WTC11 (cell line): Measurements from ENCODE around the gene LTV1. TPM values are rescaled to one million over a fixed set of nuclear protein-coding genes. Genes with fewer than 3 reads are reported as not detected.
A peak's percentile ranks its signal among the peaks of the same experiment; 100 is the strongest.

ENCODE experiments used
- ATAC-seq: fragments of 200-7000 bp; cut with Tn5 transposase; 2 replicates; pipeline ENCODE4 v1.10.0; 2021; ENCODE audit warnings: mild to moderate bottlenecking, moderate library complexity
- CTCF ChIA-PET: fragments of 300-600 bp; sonication (Branson Sonifier 250); formaldehyde crosslinking; loops from one replicate; lab custom pipeline; 2021; ENCODE audit warnings: antibody characterized with exemption; lab: Charles Lee
- POLR2A ChIA-PET: fragments of 350-600 bp; sonication (Branson Sonifier 250); formaldehyde crosslinking; loops from one replicate; lab custom pipeline; 2021; ENCODE audit warnings: antibody characterized with exemption; lab: Charles Lee
- DNase-seq: peaks from one replicate; pipeline ENCODE4 v3.0.0; 2021; ENCODE audit warnings: low spot score
- H3K27ac Mint-ChIP-seq: 2 replicates; pipeline ENCODE4 v1.8.0; 2021; ENCODE audit warnings: mixed read lengths
- H3K27me3 Mint-ChIP-seq: 2 replicates; pipeline ENCODE4 v1.8.0; 2021; ENCODE audit warnings: low read depth, mild to moderate bottlenecking, moderate library complexity, mixed read lengths
- H3K36me3 Mint-ChIP-seq: 2 replicates; pipeline ENCODE4 v1.8.0; 2021; ENCODE audit warnings: mixed read lengths
- H3K4me1 Mint-ChIP-seq: 2 replicates; pipeline ENCODE4 v1.8.0; 2022; ENCODE audit warnings: mixed read lengths
- H3K4me3 Mint-ChIP-seq: 2 replicates; pipeline ENCODE4 v1.8.0; 2021; ENCODE audit warnings: mild to moderate bottlenecking, moderate library complexity, mixed read lengths
- H3K9me3 Mint-ChIP-seq: 2 replicates; pipeline ENCODE4 v1.8.0; 2021; ENCODE audit warnings: mixed read lengths
- ESRRA ChIP-seq: sonication (generic); formaldehyde crosslinking; IDR thresholded peaks from 2 replicates; pipeline ENCODE4 v1.8.1; 2022; ENCODE audit warnings: mild to moderate bottlenecking, missing genetic modification reagents, borderline replicate concordance
- FOXP1 ChIP-seq: sonication (generic); formaldehyde crosslinking; IDR thresholded peaks from 2 replicates; pipeline ENCODE4 v1.8.0; 2022; ENCODE audit warnings: missing genetic modification reagents, mild to moderate bottlenecking, moderate library complexity, borderline replicate concordance
- HMGA2 ChIP-seq: fragments of 250-450 bp; sonication (Bioruptor Pico); IDR thresholded peaks from 2 replicates; pipeline ENCODE4 v1.4.0; 2021; ENCODE audit warnings: mild to moderate bottlenecking, moderate library complexity
- KAT7 ChIP-seq: sonication (generic); formaldehyde crosslinking; IDR thresholded peaks from 2 replicates; pipeline ENCODE4 v1.8.1; 2023; ENCODE audit warnings: missing genetic modification reagents, mild to moderate bottlenecking, borderline replicate concordance
- MYBL2 ChIP-seq: sonication (generic); formaldehyde crosslinking; IDR thresholded peaks from 2 replicates; pipeline ENCODE4 v1.8.1; 2023; ENCODE audit warnings: mild to moderate bottlenecking, moderate library complexity, missing genetic modification reagents
- NFATC4 ChIP-seq: fragments of 250-450 bp; sonication (Bioruptor Pico); IDR thresholded peaks from 2 replicates; pipeline ENCODE4 v1.9.0; 2021; ENCODE audit warnings: mild to moderate bottlenecking
- NFE2L1 ChIP-seq: sonication (generic); formaldehyde crosslinking; IDR thresholded peaks from 2 replicates; pipeline ENCODE4 v1.8.1; 2023; ENCODE audit warnings: missing genetic modification reagents
- NR3C1 ChIP-seq: sonication (generic); formaldehyde crosslinking; conservative IDR thresholded peaks from 2 replicates; pipeline ENCODE4 v1.8.1; 2023; ENCODE audit warnings: low read depth, mild to moderate bottlenecking, missing genetic modification reagents
- OVOL2 ChIP-seq: fragments of 250-450 bp; sonication (Bioruptor Pico); IDR thresholded peaks from 2 replicates; pipeline ENCODE4 v1.9.0; 2021; ENCODE audit warnings: mild to moderate bottlenecking, borderline replicate concordance
- RORB ChIP-seq: fragments of 250-450 bp; sonication (Bioruptor Pico); IDR thresholded peaks from 2 replicates; pipeline ENCODE4 v1.9.0; 2021; ENCODE audit warnings: mild to moderate bottlenecking
- SP1 ChIP-seq: sonication (generic); formaldehyde crosslinking; conservative IDR thresholded peaks from 2 replicates; pipeline ENCODE4 v1.8.1; 2022; ENCODE audit warnings: missing genetic modification reagents
- TCF7 ChIP-seq: sonication (generic); formaldehyde crosslinking; IDR thresholded peaks from 2 replicates; pipeline ENCODE4 v1.8.0; 2022; ENCODE audit warnings: mild to moderate bottlenecking, low read depth, missing genetic modification reagents, moderate library complexity
- ZNF121 ChIP-seq: sonication (generic); formaldehyde crosslinking; IDR thresholded peaks from 2 replicates; pipeline ENCODE4 v1.8.0; 2023; ENCODE audit warnings: missing genetic modification reagents
- ZNF396 ChIP-seq: fragments of 250-450 bp; sonication (Bioruptor Pico); IDR thresholded peaks from 2 replicates; pipeline ENCODE4 v1.8.0; 2021; ENCODE audit warnings: mild to moderate bottlenecking, moderate library complexity, borderline replicate concordance
- ZNF671 ChIP-seq: fragments of 250-450 bp; sonication (Bioruptor Pico); IDR thresholded peaks from 2 replicates; pipeline ENCODE4 v1.8.0; 2021; ENCODE audit warnings: mild to moderate bottlenecking
- total RNA-seq: library from RNA; stranded (reverse); gene quantifications from 3 replicates; pipeline ENCODE4 v1.2.3, GENCODE V29; 2021
- TF ChIP-seq, protein P1 (sequence below): sonication (generic); formaldehyde crosslinking; IDR thresholded peaks from 2 replicates; pipeline ENCODE4 v1.8.1; 2023; ENCODE audit warnings: mild to moderate bottlenecking, missing genetic modification reagents, moderate library complexity
- TF ChIP-seq, protein P2 (sequence below): sonication (generic); formaldehyde crosslinking; IDR thresholded peaks from 2 replicates; pipeline ENCODE4 v1.8.1; 2022; ENCODE audit warnings: low read depth, mild to moderate bottlenecking, moderate library complexity, missing genetic modification reagents, borderline replicate concordance
- TF ChIP-seq, protein P3 (sequence below): fragments of 250-450 bp; sonication (Bioruptor Pico); IDR thresholded peaks from 2 replicates; pipeline ENCODE4 v1.9.0; 2021; ENCODE audit warnings: mild to moderate bottlenecking, borderline replicate concordance
- TF ChIP-seq, protein P4 (sequence below): sonication (generic); formaldehyde crosslinking; IDR thresholded peaks from 2 replicates; pipeline ENCODE4 v1.8.0; 2022; ENCODE audit warnings: mild to moderate bottlenecking, missing genetic modification reagents
- TF ChIP-seq, protein P5 (sequence below): fragments of 200-600 bp; IDR thresholded peaks from 2 replicates; pipeline ENCODE4 v1.8.0; 2022; ENCODE audit warnings: antibody characterized with exemption
- TF ChIP-seq, protein P6 (sequence below): sonication (generic); formaldehyde crosslinking; IDR thresholded peaks from 2 replicates; pipeline ENCODE4 v1.8.1; 2022; ENCODE audit warnings: missing genetic modification reagents, borderline replicate concordance

Gene LTV1
- total RNA-seq, 1 experiment from 2014 or later, result 37.7 TPM

DNA sequence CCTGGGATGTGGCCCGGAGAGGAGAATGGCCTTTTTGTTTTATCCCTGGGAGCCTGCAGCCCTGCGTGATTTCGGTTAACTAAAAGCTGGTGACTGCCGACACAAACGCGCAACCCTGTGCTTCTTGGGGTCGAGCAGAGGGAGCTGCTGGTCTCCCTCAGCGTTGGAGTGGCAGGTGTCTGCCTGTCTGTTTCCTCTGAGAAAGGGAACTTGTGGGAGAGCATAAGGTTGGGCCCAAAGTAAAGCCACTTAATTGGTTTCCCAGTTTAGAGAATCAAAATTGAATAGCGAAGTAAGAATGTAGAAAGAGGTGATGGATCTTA lies 500 bp downstream of the LTV1 start:
- ChIA-PET CTCF (interaction anchor here (1.2 to 2.9 kb wide), 5 partner anchors 97 to 330 kb away, joined by 3 to 26 read pairs (median 8); no protein-coding TSS in a partner anchor), POLR2A (interaction anchor here (0.5 to 1.7 kb wide), 9 partner anchors 9 to 393 kb away, joined by 3 to 7 read pairs (median 3); partner anchors contain the start of genes ADAT2, FUCA2, PEX3 and PHACTR2)
- H3K27me3 Mint-ChIP-seq, result no peaks in the 10 kb centered on the region
- H3K4me1 Mint-ChIP-seq, result peaks cover 14% of the 10 kb centered on the region
- ATAC-seq, result no peak
- H3K36me3 Mint-ChIP-seq, result peaks cover 43% of the 10 kb centered on the region
- peaks cover 6% of the 10 kb centered on the region for H3K9me3 Mint-ChIP-seq
- TF ChIP-seq RORB (CRISPR knock-in tag) (no peak), FOXP1 (CRISPR knock-in tag) (no peak), HMGA2 (CRISPR knock-in tag) (no peak), NFATC4 (CRISPR knock-in tag) (no peak), ZNF671 (CRISPR knock-in tag) (no peak), NFE2L1 (CRISPR knock-in tag) (0 out of 2 replicates have a peak, but pooled peaks have one; percentile 8), KAT7 (CRISPR knock-in tag) (0 out of 2 replicates have a peak, but pooled peaks have one; percentile 61), ESRRA (CRISPR knock-in tag) (0 out of 2 replicates have a peak, but pooled peaks have one; percentile 36), ZNF396 (CRISPR knock-in tag) (no peak), OVOL2 (CRISPR knock-in tag) (no peak), MYBL2 (CRISPR knock-in tag) (no peak)
- TF ChIP-seq, protein P1, sequence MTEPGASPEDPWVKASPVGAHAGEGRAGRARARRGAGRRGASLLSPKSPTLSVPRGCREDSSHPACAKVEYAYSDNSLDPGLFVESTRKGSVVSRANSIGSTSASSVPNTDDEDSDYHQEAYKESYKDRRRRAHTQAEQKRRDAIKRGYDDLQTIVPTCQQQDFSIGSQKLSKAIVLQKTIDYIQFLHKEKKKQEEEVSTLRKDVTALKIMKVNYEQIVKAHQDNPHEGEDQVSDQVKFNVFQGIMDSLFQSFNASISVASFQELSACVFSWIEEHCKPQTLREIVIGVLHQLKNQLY (CRISPR knock-in tag), result no peak
- TF ChIP-seq, protein P2, sequence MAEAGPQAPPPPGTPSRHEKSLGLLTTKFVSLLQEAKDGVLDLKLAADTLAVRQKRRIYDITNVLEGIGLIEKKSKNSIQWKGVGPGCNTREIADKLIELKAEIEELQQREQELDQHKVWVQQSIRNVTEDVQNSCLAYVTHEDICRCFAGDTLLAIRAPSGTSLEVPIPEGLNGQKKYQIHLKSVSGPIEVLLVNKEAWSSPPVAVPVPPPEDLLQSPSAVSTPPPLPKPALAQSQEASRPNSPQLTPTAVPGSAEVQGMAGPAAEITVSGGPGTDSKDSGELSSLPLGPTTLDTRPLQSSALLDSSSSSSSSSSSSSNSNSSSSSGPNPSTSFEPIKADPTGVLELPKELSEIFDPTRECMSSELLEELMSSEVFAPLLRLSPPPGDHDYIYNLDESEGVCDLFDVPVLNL (CRISPR knock-in tag), result 0 out of 2 replicates have a peak, but pooled peaks have one; percentile 12
- TF ChIP-seq, protein P3, sequence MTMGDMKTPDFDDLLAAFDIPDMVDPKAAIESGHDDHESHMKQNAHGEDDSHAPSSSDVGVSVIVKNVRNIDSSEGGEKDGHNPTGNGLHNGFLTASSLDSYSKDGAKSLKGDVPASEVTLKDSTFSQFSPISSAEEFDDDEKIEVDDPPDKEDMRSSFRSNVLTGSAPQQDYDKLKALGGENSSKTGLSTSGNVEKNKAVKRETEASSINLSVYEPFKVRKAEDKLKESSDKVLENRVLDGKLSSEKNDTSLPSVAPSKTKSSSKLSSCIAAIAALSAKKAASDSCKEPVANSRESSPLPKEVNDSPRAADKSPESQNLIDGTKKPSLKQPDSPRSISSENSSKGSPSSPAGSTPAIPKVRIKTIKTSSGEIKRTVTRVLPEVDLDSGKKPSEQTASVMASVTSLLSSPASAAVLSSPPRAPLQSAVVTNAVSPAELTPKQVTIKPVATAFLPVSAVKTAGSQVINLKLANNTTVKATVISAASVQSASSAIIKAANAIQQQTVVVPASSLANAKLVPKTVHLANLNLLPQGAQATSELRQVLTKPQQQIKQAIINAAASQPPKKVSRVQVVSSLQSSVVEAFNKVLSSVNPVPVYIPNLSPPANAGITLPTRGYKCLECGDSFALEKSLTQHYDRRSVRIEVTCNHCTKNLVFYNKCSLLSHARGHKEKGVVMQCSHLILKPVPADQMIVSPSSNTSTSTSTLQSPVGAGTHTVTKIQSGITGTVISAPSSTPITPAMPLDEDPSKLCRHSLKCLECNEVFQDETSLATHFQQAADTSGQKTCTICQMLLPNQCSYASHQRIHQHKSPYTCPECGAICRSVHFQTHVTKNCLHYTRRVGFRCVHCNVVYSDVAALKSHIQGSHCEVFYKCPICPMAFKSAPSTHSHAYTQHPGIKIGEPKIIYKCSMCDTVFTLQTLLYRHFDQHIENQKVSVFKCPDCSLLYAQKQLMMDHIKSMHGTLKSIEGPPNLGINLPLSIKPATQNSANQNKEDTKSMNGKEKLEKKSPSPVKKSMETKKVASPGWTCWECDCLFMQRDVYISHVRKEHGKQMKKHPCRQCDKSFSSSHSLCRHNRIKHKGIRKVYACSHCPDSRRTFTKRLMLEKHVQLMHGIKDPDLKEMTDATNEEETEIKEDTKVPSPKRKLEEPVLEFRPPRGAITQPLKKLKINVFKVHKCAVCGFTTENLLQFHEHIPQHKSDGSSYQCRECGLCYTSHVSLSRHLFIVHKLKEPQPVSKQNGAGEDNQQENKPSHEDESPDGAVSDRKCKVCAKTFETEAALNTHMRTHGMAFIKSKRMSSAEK, result no peak
- TF ChIP-seq, protein P4, sequence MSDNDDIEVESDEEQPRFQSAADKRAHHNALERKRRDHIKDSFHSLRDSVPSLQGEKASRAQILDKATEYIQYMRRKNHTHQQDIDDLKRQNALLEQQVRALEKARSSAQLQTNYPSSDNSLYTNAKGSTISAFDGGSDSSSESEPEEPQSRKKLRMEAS (CRISPR knock-in tag), result no peak
- H3K4me3 Mint-ChIP-seq, result peak overlapping the region; percentile 98
- peak overlapping the region; percentile 97 for H3K27ac Mint-ChIP-seq
- no peak for DNase-seq

DNA sequence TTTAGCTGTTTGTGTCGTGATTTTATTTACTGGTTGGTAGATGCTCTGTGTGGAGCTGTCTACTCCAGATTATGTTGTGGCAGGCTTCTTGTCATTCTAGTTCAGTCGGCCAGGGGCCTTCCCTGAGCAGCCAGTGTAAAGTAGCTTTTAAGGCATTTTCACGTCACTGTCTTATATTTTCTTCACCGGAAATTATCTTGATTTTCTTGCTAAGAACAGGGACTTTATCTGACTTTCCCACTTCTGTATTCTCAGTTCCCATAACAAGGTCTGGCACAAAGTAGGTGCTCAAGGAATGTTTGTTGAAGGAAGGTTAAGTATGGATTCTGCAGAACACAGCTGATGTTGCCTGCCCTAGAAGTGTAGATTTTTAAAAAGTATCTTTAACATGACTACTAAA lies 868 bp downstream of the LTV1 start:
- ChIA-PET POLR2A (interaction anchor here (0.6 to 1.7 kb wide), 4 partner anchors 40 to 333 kb away, joined by 3 to 5 read pairs (median 4); partner anchors contain the start of genes FUCA2 and PHACTR2), CTCF (interaction anchor here (1.4 to 2.9 kb wide), 4 partner anchors 96 to 330 kb away, joined by 3 to 26 read pairs (median 6); no protein-coding TSS in a partner anchor)
- Mint-ChIP-seq H3K27me3 (no peaks in the 10 kb centered on the region), H3K4me3 (peak overlapping the region; percentile 98), H3K9me3 (peaks cover 6% of the 10 kb centered on the region), H3K27ac (peak overlapping the region; percentile 97), H3K36me3 (peaks cover 47% of the 10 kb centered on the region), H3K4me1 (peaks cover 14% of the 10 kb centered on the region)
- ATAC-seq (no peak), DNase-seq (no peak)
- TF ChIP-seq ZNF121 (CRISPR knock-in tag) (no peak), TCF7 (CRISPR knock-in tag) (no peak), SP1 (CRISPR knock-in tag) (no peak), NR3C1 (CRISPR knock-in tag) (no peak), KAT7 (CRISPR knock-in tag) (no peak)
- TF ChIP-seq, protein P5, sequence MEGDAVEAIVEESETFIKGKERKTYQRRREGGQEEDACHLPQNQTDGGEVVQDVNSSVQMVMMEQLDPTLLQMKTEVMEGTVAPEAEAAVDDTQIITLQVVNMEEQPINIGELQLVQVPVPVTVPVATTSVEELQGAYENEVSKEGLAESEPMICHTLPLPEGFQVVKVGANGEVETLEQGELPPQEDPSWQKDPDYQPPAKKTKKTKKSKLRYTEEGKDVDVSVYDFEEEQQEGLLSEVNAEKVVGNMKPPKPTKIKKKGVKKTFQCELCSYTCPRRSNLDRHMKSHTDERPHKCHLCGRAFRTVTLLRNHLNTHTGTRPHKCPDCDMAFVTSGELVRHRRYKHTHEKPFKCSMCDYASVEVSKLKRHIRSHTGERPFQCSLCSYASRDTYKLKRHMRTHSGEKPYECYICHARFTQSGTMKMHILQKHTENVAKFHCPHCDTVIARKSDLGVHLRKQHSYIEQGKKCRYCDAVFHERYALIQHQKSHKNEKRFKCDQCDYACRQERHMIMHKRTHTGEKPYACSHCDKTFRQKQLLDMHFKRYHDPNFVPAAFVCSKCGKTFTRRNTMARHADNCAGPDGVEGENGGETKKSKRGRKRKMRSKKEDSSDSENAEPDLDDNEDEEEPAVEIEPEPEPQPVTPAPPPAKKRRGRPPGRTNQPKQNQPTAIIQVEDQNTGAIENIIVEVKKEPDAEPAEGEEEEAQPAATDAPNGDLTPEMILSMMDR, result no peak
- TF ChIP-seq, protein P6, sequence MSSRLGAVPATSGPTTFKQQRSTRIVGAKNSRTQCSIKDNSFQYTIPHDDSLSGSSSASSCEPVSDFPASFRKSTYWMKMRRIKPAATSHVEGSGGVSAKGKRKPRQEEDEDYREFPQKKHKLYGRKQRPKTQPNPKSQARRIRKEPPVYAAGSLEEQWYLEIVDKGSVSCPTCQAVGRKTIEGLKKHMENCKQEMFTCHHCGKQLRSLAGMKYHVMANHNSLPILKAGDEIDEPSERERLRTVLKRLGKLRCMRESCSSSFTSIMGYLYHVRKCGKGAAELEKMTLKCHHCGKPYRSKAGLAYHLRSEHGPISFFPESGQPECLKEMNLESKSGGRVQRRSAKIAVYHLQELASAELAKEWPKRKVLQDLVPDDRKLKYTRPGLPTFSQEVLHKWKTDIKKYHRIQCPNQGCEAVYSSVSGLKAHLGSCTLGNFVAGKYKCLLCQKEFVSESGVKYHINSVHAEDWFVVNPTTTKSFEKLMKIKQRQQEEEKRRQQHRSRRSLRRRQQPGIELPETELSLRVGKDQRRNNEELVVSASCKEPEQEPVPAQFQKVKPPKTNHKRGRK (CRISPR knock-in tag), result no peak
- TF ChIP-seq, protein P3, result no peak
